Breast epithelium (tissue), 3 donors: ENCODE results near the gene SSR2.
"Not testable (repeated sequence)": the region's sequence is repeated elsewhere in the genome, so short reads cannot be mapped to it uniquely, and the experiment has no call there.

Source experiments
- CTCF ChIP-seq, 3 donors: fragments of 450-650 bp; IDR thresholded peaks; one replicate each; pipeline ENCODE4 v1.5.1; 2016 to 2017; ENCODE audit warnings: antibody characterized with exemption in 3 of 3, mild to moderate bottlenecking in 3 of 3, moderate library complexity in 3 of 3
- POLR2A ChIP-seq: fragments of 450-650 bp; IDR thresholded peaks from one replicate; pipeline ENCODE4 v1.6.1; 2016; ENCODE audit warnings: antibody characterized with exemption, mild to moderate bottlenecking, moderate library complexity

- not testable (repeated sequence) for TF ChIP-seq CTCF (IDR thresholded peaks at IDR 0.05); POLR2A
Measured at GRCh38 chr1:155984903-155985645, 35.7 kb downstream of the SSR2 start.
